Measurements from ENCODE around the gene FTO. TPM values are rescaled to one million over a fixed set of nuclear protein-coding genes. Genes with fewer than 3 reads are reported as not detected.

FTO gene
- total RNA-seq, 1 donor from 2014 or later: 79.2 TPM

DNA sequence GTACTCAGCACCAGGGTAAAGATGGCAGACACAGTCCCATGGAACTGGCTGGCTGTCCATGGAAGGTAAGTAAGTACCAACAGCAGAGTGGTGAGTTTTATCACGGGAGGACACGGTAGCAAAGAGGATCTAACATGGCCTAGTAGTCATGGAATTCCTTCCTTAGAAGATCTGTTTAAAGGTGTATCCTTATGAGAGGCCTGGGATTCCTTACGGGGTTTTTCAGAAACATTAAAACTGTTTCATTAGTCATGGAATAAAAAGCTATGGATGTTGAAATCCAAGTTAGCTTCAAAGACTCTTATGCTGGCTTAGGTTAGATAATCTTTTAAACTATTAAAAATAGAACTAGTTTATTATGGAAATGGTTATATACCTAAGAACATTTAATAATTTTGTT lies 7.4 kb downstream of the FTO start:
- DNase-seq (ENCODE audit: low spot score): no peak

DNA sequence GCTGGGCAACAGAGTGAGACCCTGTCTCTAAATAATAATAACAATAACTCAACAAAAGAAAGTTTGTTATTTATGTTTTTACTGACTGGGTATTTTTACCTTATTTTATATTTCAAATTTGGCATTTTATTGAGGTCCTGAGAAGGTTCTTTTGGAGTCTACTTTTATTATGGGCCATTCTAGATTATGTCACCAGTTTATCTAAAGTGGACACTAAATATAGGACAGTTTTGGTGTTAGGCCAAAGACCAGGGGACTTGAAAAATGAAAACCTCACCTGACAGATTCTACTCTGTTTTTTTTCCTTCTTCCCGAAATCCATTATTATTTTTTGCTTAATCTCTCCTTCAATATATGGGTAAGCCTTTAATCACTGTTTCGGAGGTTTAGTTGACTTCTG lies 8.1 kb downstream of the FTO start:
- no peak for DNase-seq (ENCODE audit: low spot score)

- DNase-seq (ENCODE audit: low spot score): no peak
Measured at GRCh38 chr16:53713403-53714204, 9.6 kb downstream of the FTO start.

- no peak for DNase-seq (ENCODE audit: low spot score)
Measured at GRCh38 chr16:53714205-53715022, 10.5 kb downstream of the FTO start.

- DNase-seq (ENCODE audit: low spot score): no peak
Measured at GRCh38 chr16:53715023-53715384, 11.0 kb downstream of the FTO start.

DNA sequence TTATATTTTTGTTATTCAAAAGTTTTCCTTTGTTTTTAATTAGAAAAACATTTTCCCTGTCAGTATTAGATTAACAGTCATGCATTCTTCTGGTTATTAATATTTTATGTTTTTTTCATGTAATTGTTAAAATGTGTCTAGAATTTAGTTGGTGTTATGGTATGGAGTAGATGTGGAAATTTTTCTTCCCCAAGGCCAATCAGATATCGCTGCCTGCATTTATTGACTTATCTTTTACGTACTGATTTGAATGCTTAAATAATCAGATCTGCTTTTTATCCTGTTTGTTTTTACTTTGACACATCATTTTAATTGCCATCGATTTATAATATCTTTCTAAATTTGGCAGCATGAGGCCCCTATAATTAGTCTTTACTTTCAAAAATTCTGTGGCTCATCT lies 13.6 kb downstream of the FTO start:
- no peak for DNase-seq (ENCODE audit: low spot score)

DNA sequence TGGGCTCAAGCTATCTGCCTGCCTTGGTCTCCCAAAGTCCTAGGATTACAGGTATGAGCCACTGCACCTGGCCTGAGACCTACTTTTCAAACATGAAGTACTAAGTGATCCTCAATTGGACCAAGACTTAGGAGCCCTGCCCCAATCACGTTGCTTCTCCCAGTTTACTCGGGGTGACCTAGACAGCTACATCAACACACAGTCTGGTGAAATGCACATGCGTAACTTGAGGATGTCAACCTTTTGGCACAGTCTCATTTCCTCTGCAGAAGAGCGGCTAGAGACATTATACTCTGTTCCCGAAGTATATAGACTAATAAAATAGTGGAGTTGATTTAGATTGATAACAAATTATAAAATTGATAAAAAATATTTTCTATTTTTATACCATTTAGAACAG lies 17.1 kb downstream of the FTO start:
- no peak for DNase-seq (ENCODE audit: low spot score)

DNA sequence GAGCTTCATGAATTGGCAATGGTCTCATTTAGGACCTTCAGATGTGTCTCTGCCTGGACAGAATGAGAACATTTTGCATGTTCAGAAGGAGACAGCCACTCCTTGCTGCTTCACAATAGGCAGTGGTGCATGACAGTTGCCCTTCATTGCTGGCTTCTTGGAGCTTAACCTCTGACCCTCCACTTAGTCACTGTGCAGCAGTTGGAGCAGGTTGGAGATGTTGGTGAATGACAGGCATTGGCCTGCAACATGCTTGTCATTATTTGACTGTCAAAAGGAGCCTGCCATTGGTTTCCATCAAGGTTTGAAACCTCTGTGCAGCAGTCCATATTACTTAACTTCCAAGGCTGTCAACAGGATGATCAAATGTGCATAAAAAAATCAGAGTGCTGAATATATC lies 22.7 kb downstream of the FTO start:
- DNase-seq (ENCODE audit: low spot score): no peak

GRCh38 chr16:53730693-53731092 lies 26.7 kb downstream of the FTO start:
- no peak for DNase-seq (ENCODE audit: low spot score)

DNA sequence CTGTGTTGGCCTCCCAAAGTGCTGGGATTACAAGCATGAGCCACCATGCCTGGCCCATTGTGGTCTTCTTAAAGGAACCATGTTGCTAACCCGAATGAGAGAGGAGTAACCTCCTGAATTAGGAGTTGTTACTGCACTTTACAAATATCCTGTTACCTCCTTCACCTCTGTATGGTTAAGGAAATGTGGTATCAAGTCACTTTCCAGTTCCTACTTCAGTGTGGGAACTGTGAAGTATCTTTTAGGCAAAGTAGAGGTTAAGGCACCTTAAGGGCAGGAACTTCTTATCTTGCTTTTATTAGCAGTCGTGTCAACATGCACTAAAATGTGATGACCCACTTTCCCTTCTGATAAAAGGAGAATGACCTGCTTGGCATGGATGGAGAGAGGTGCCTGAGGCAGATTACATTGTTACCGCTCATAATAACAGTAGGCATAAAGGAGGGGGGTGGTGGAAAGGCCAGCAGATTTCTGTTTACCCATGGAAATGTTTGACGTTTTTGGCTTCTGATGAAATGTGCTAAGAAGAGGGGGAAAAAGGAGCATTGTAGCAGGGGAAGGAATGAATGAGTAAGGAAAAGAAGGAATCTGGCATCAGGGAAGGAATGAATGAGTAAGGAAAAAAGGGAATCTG lies 28.5 kb downstream of the FTO start:
- no peak for DNase-seq (ENCODE audit: low spot score)

DNA sequence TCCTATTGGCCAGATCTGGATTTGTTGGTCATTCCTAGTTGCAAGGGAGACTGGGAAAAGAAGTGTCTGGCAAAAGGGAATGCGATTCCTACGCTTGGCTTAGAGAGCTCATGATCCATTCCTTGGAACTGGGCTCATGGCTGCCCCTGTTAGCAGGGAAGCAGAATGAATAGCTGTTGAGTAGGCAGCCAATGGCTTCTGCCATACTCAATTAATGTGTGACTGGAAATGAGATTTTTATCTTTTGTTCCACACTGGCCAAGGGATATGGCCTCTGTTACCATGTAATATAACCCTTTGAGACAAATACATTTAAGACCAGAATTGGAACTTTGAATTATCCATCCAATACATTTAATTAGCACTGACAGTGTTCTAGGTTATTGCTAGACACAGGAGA lies 31.0 kb downstream of the FTO start:
- no peak for DNase-seq (ENCODE audit: low spot score)

DNA sequence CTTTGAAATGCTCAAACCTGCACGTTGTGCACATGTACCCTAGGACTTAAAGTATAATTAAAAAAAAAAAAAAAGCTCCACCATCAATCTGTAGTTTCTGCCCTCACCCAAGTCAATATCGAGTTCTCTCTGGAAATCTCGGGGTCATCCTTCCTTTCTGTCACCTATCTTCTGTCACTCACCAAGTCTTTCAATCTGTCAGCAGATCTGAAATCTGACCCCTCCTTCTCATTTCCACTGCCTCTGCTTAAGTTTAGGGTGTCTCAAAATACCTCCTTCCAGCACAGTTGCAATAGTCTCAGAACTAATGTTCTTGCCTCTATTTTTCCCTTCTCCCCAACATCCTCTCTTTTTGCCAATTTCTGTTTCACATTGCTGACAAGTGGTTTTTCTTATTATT lies 32.3 kb downstream of the FTO start:
- no peak for DNase-seq (ENCODE audit: low spot score)

DNA sequence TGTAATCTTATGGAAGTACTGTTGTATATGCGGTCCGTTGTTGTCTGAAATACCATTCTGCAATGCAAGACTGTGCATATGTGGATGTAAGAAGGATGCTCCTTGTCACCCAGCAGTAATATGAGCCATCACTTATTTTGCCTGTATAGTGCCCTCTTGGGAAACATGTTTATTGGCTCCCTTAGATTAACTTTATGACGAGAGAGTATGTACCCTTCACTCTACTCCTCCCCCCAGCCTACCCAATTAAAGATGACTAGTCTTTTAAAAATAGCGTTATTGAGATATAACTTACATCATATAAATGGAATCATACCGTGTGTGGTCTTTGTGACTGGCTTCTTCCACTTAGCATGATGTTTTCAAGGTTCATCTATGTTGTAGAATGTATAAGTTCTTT lies 33.6 kb downstream of the FTO start:
- DNase-seq (ENCODE audit: low spot score): no peak

GRCh38 chr16:53740476-53740875 lies 36.5 kb downstream of the FTO start:
- no peak for DNase-seq (ENCODE audit: low spot score)

GRCh38 chr16:53740933-53741531 lies 37.1 kb downstream of the FTO start:
- no peak for DNase-seq (ENCODE audit: low spot score)

- DNase-seq (ENCODE audit: low spot score): no peak
Measured at GRCh38 chr16:53741546-53741945, 37.6 kb downstream of the FTO start.

DNA sequence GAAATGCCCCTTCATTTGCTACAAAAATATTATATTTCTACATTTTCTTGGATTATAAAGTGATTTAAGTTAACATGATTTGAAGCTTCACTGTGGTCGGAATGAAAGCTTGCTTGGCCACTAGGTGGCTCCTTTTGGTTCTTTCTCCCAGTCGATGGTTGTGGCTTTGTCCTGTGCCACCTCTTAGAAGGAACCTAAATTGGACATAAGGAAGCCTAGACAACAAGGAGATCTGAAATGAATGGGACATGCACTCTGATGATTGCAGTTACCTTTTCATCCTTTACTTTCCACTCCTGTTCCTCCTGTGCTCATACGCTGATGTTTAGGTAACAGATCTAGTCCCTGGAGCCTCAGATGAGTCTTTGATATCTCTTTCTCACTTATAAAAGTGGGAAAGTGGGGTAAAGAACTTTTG lies 39.2 kb downstream of the FTO start:
- no peak for DNase-seq (ENCODE audit: low spot score)

- DNase-seq (ENCODE audit: low spot score): no peak
Measured at GRCh38 chr16:53744449-53744848, 40.5 kb downstream of the FTO start.

- no peak for DNase-seq (ENCODE audit: low spot score)
Measured at GRCh38 chr16:53745086-53745485, 41.1 kb downstream of the FTO start.

GRCh38 chr16:53745753-53746266 lies 41.9 kb downstream of the FTO start:
- no peak for DNase-seq (ENCODE audit: low spot score)

DNA sequence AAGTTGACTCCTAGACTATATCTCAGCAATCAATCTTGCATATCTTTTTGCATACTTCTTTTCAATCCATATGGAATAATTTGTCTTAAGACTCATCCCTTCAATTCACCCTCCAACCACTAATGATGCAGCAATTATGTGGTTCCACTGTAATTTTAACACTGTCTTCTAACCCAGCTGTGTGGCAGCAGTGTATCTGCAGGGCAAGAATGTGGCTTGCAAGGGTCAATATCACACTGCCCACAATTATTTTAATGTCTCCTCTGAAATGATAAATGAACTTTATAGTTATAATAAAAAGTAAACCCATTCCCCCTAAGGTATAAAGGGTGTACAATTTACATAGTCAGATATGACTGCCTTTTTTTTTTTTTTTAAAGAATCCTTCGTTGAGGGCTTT lies 48.6 kb downstream of the FTO start:
- DNase-seq (ENCODE audit: low spot score): no peak

GRCh38 chr16:53753431-53753830 lies 49.5 kb downstream of the FTO start:
- DNase-seq (ENCODE audit: low spot score): no peak

Measured in mucosa of gallbladder (tissue), 1 donor.